GM12865 (cell line): ENCODE data around the gene PAK1IP1.
A peak's percentile ranks its signal among the peaks of the same experiment; 100 is the strongest.
"Not testable (repeated sequence)": the region's sequence is repeated elsewhere in the genome, so short reads cannot be mapped to it uniquely, and the experiment has no call there.

Source experiments
- DNase-seq: peaks from one replicate; pipeline ENCODE4 v3.0.0; 2010; ENCODE audit warnings: low read depth
- H3K4me3 ChIP-seq: 2 replicates; pipeline ENCODE4 v1.5.1; 2011; ENCODE audit warnings: mild to moderate bottlenecking, low read depth, low read length, control low read depth
- CTCF ChIP-seq: IDR thresholded peaks from 2 replicates; pipeline ENCODE4 v1.5.1; 2011; ENCODE audit warnings: low read length, control low read depth, low read depth, inconsistent platforms; ENCODE audit not compliant: insufficient read depth; ENCODE audit errors: missing control alignments

The PAK1IP1 gene

GRCh38 chr6:10695086-10695657 lies 400 bp downstream of the PAK1IP1 start:
- TF ChIP-seq CTCF = no peak
- peak overlapping the region; percentile 94 for H3K4me3 ChIP-seq
- DNase-seq = peak; percentile 16

- TF ChIP-seq CTCF = no peak
- DNase-seq = no peak
- H3K4me3 ChIP-seq = no peak overlapping the region; the same call in 1 of the 2 replicates
These were observed 1.9 kb downstream of the PAK1IP1 start for GRCh38 chr6:10696655-10697054.

- DNase-seq = no peak
- TF ChIP-seq CTCF = no peak
- no peak overlapping the region for H3K4me3 ChIP-seq
These were observed 19.2 kb downstream of the PAK1IP1 start for GRCh38 chr6:10713962-10714361.

GRCh38 chr6:10719296-10719963 lies 24.7 kb downstream of the PAK1IP1 start:
- H3K4me3 ChIP-seq = no peak overlapping the region
- no peak for TF ChIP-seq CTCF
- DNase-seq = no peak

- no peak for TF ChIP-seq CTCF
- no peak overlapping the region for H3K4me3 ChIP-seq
- no peak for DNase-seq
These were observed 25.1 kb downstream of the PAK1IP1 start for GRCh38 chr6:10719964-10720264.

- TF ChIP-seq CTCF = no peak
- no peak for DNase-seq
- H3K4me3 ChIP-seq = no peak overlapping the region
These were observed 25.6 kb downstream of the PAK1IP1 start for GRCh38 chr6:10720265-10720959.

GRCh38 chr6:10720960-10721849 lies 26.4 kb downstream of the PAK1IP1 start:
- not testable (repeated sequence) for DNase-seq, H3K4me3 ChIP-seq
